Fibroblast of lung (primary cell): ENCODE data around the gene CIAO2A. TPM values are rescaled to one million over a fixed set of nuclear protein-coding genes. Genes with fewer than 3 reads are reported as not detected.

Experiments
- DNase-seq, 2 donors: peaks; one replicate each; pipeline versions ENCODE4 v3.0.0 to v3.0.0-alpha.2; 2010; ENCODE audit warnings: low read depth in 2 of 2
- H2AFZ ChIP-seq: 2 replicates; pipeline ENCODE4 v1.5.1; 2012; ENCODE audit warnings: low read length, control low read depth, inconsistent platforms
- H3K27ac ChIP-seq: 2 replicates; pipeline ENCODE4 v1.5.1; 2011; ENCODE audit warnings: low read length, control low read depth; ENCODE audit not compliant: insufficient read depth
- H3K27me3 ChIP-seq: 2 replicates; pipeline ENCODE4 v1.5.1; 2011; ENCODE audit warnings: mild to moderate bottlenecking, low read length; ENCODE audit not compliant: control insufficient read depth, insufficient read depth
- H3K36me3 ChIP-seq: 2 replicates; pipeline ENCODE4 v1.5.1; 2011; ENCODE audit warnings: low read length; ENCODE audit not compliant: control insufficient read depth, insufficient read depth
- H3K4me1 ChIP-seq: 2 replicates; pipeline ENCODE4 v1.5.1; 2011; ENCODE audit warnings: low read length; ENCODE audit not compliant: control insufficient read depth, insufficient read depth; ENCODE audit errors: extremely low read depth
- H3K4me2 ChIP-seq: 2 replicates; pipeline ENCODE4 v1.5.1; 2011; ENCODE audit warnings: low read length, control low read depth; ENCODE audit not compliant: insufficient read depth; ENCODE audit errors: extremely low read depth
- H3K4me3 ChIP-seq, 4 experiments: fragments of 200-600 bp in 1 of 4; sonication (generic) in 1 of 4; replicated peaks in 1 of 4; 2 replicates each; pipeline ENCODE4 v1.5.1; 2011 to 2016; ENCODE audit warnings: low read length in 4 of 4, low read depth in 3 of 4, mild to moderate bottlenecking in 3 of 4, control low read depth in 2 of 4, inconsistent platforms in 1 of 4, mixed read lengths in 1 of 4; ENCODE audit not compliant: insufficient read depth in 1 of 4; ENCODE audit errors: control extremely low read depth in 1 of 4
- H3K79me2 ChIP-seq: 2 replicates; pipeline ENCODE4 v1.5.1; 2012; ENCODE audit warnings: mild to moderate bottlenecking, low read length, inconsistent platforms; ENCODE audit not compliant: control insufficient read depth, insufficient read depth
- H3K9ac ChIP-seq: 2 replicates; pipeline ENCODE4 v1.5.1; 2011; ENCODE audit warnings: mild to moderate bottlenecking, low read length, control low read depth; ENCODE audit not compliant: insufficient read depth
- H3K9me3 ChIP-seq: 2 replicates; pipeline ENCODE4 v1.5.1; 2012; ENCODE audit warnings: low read depth, low read length; ENCODE audit not compliant: control insufficient read depth, insufficient read depth
- H4K20me1 ChIP-seq: 2 replicates; pipeline ENCODE4 v1.5.1; 2011; ENCODE audit warnings: low read length; ENCODE audit not compliant: control insufficient read depth, insufficient read depth; ENCODE audit errors: extremely low read depth
- CTCF ChIP-seq, 2 donors: IDR thresholded peaks in 1 of 2; conservative IDR thresholded peaks in 1 of 2; 1 replicate in 1 of 2; 2 replicates in 1 of 2; pipeline ENCODE4 v1.5.1; 2011 to 2012; ENCODE audit warnings: low read length in 2 of 2, control low read depth in 1 of 2, inconsistent platforms in 1 of 2, low read depth in 1 of 2, mild to moderate bottlenecking in 1 of 2
- EZH2 ChIP-seq: IDR thresholded peaks from 2 replicates; pipeline ENCODE4 v1.5.1; 2012; ENCODE audit warnings: low read length, control low read depth, mild to moderate bottlenecking; ENCODE audit errors: missing control alignments
- polyA plus RNA-seq, 2 donors: library from polyadenylated mRNA; depleted of rRNA in 1 of 2; stranded (reverse) in 1 of 2; unstranded in 1 of 2; fragments of >200 nt; gene quantifications; 2 replicates each; pipeline ENCODE4 v1.2.1, GENCODE V29; 2011 to 2012; ENCODE audit warnings: missing spikeins in 1 of 2
- total RNA-seq: library from RNA; depleted of rRNA; stranded (reverse); fragments of >200 nt; gene quantifications from 2 replicates; pipeline ENCODE4 v1.2.1, GENCODE V29; 2014

The CIAO2A gene
- total and polyA plus RNA-seq, 2 donors (not counting 1 experiment from before 2014, with no cell fraction given): 48.7 to 59.1 TPM

GRCh38 chr15:64029633-64030032, 64.0 kb downstream of the CIAO2A start:
- no peaks in the 10 kb centered on the region for H4K20me1 ChIP-seq
- no peaks in the 10 kb centered on the region for H3K79me2 ChIP-seq
- H3K4me2 ChIP-seq: no peak overlapping the region
- no peak for TF ChIP-seq EZH2
- no peak for TF ChIP-seq CTCF (conservative IDR thresholded peaks at IDR 0.05 in 1 of 2, IDR thresholded peaks at IDR 0.05 in 1 of 2; ENCODE audit: low read depth in 1 of 2, low read length in 2 of 2)
- no peak overlapping the region for H3K4me3 ChIP-seq
- H3K27ac ChIP-seq: no peak overlapping the region
- H3K36me3 ChIP-seq: no peaks in the 10 kb centered on the region
- DNase-seq: no peak
- H2AFZ ChIP-seq: no peak overlapping the region
- no peaks in the 10 kb centered on the region for H3K27me3 ChIP-seq
- no peak overlapping the region for H3K9ac ChIP-seq
- peaks cover 3% of the 10 kb centered on the region for H3K4me1 ChIP-seq
- no peaks in the 10 kb centered on the region for H3K9me3 ChIP-seq

- H4K20me1 ChIP-seq: no peaks in the 10 kb centered on the region
- peaks cover 3% of the 10 kb centered on the region for H3K4me1 ChIP-seq
- H3K9ac ChIP-seq: no peak overlapping the region
- no peak overlapping the region for H2AFZ ChIP-seq
- DNase-seq: no peak
- H3K4me2 ChIP-seq: no peak overlapping the region
- H3K9me3 ChIP-seq: no peaks in the 10 kb centered on the region
- no peaks in the 10 kb centered on the region for H3K27me3 ChIP-seq
- H3K27ac ChIP-seq: no peak overlapping the region
- no peak for TF ChIP-seq CTCF (conservative IDR thresholded peaks at IDR 0.05 in 1 of 2, IDR thresholded peaks at IDR 0.05 in 1 of 2; ENCODE audit: low read depth in 1 of 2, low read length in 2 of 2)
- TF ChIP-seq EZH2: no peak
- no peaks in the 10 kb centered on the region for H3K36me3 ChIP-seq
- no peak overlapping the region for H3K4me3 ChIP-seq
- no peaks in the 10 kb centered on the region for H3K79me2 ChIP-seq
Measured at GRCh38 chr15:64029110-64029509, 64.5 kb downstream of the CIAO2A start.

- Histone ChIP-seq H3K4me1 (peaks cover 3% of the 10 kb centered on the region), H3K4me3 (no peak overlapping the region), H3K27me3 (no peaks in the 10 kb centered on the region), H3K79me2 (no peaks in the 10 kb centered on the region), H3K9ac (no peak overlapping the region), H3K36me3 (no peaks in the 10 kb centered on the region), H3K9me3 (no peaks in the 10 kb centered on the region), H3K27ac (no peak overlapping the region), H2AFZ (no peak overlapping the region), H4K20me1 (no peaks in the 10 kb centered on the region), H3K4me2 (no peak overlapping the region)
- DNase-seq: no peak
- no peak for TF ChIP-seq CTCF (conservative IDR thresholded peaks at IDR 0.05 in 1 of 2, IDR thresholded peaks at IDR 0.05 in 1 of 2; ENCODE audit: low read depth in 1 of 2, low read length in 2 of 2)
- no peak for TF ChIP-seq EZH2
Measured at GRCh38 chr15:64026591-64026990, 67.0 kb downstream of the CIAO2A start.
